ENCODE measurements around the gene MAMDC2.
A peak's percentile ranks its signal among the peaks of the same experiment; 100 is the strongest.

The MAMDC2 gene

DNA sequence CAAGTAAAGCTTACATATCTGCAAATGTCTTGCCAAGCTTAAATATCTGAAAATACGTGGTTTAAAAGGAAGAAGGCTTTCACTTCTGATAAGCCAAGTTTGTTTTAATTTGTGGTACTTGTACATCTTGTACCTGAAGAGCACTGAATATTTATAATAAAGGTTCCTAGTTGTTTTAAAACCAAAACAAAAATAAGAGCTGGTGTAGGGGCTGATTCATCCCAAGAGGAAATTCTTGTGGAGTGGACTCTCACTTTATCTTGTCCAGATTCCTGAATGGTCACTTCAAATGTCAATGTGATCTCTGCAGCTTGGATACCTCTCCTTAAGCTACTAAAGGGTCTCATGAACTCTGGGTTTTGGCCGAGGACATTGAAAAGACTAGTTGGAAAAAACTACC is 29.5 kb downstream of the MAMDC2 start:
- no peak overlapping the region for H3K4me3 ChIP-seq (replicated peaks; ENCODE audit: low read depth, low read length)
- TF ChIP-seq, protein P1, sequence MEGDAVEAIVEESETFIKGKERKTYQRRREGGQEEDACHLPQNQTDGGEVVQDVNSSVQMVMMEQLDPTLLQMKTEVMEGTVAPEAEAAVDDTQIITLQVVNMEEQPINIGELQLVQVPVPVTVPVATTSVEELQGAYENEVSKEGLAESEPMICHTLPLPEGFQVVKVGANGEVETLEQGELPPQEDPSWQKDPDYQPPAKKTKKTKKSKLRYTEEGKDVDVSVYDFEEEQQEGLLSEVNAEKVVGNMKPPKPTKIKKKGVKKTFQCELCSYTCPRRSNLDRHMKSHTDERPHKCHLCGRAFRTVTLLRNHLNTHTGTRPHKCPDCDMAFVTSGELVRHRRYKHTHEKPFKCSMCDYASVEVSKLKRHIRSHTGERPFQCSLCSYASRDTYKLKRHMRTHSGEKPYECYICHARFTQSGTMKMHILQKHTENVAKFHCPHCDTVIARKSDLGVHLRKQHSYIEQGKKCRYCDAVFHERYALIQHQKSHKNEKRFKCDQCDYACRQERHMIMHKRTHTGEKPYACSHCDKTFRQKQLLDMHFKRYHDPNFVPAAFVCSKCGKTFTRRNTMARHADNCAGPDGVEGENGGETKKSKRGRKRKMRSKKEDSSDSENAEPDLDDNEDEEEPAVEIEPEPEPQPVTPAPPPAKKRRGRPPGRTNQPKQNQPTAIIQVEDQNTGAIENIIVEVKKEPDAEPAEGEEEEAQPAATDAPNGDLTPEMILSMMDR (IDR thresholded peaks at IDR 0.05; ENCODE audit: low read depth, low read length, missing control alignments): no peak
- DNase-seq (ENCODE audit: extremely low read depth, low read depth): no peak

DNA sequence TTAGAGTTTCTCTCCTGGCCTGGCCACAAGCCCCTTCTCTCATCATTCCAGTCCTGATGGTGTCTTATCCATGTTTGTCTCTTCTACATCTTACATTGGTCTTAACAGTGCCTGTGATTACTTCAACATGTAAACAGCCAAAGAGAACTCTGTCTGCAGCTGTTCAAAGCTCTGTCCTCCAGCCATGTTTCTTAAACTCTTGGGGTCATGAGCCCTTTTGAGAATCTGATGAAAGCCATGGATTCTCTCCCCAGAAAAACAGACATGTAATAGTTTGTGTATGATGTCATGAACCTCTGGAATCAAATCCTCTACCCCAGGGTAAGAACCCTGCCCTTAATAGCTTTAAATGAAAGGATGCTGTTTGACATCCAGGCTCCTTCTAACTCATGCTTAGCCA is 30.1 kb downstream of the MAMDC2 start:
- DNase-seq (ENCODE audit: extremely low read depth, low read depth): no peak
- no peak overlapping the region for H3K4me3 ChIP-seq (replicated peaks; ENCODE audit: low read depth, low read length)
- TF ChIP-seq, protein P1 (IDR thresholded peaks at IDR 0.05; ENCODE audit: low read depth, low read length, missing control alignments): no peak

DNA sequence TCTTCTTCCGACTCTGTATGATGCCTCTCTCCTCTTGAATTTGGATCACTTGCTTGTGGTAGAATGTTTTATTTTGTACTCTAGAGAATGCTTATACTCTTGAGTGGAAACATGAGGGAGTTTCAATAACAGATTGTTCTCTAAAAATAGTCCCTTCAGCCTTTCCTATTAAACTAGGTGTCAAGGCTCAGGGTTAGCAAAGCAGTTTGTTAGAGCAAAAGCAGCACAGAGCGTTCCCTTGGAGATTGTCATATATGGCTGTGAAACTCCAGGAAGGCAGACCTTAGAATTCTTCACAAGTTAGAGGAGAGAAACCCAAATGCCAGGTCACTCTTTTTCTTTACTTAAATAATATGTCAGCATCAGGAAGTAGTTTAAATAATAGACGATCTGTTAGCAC is 33.0 kb downstream of the MAMDC2 start:
- DNase-seq (ENCODE audit: extremely low read depth, low read depth): no peak
- TF ChIP-seq, protein P1 (IDR thresholded peaks at IDR 0.05; ENCODE audit: low read depth, low read length, missing control alignments): no peak
- no peak overlapping the region for H3K4me3 ChIP-seq (replicated peaks; ENCODE audit: low read depth, low read length)

DNA sequence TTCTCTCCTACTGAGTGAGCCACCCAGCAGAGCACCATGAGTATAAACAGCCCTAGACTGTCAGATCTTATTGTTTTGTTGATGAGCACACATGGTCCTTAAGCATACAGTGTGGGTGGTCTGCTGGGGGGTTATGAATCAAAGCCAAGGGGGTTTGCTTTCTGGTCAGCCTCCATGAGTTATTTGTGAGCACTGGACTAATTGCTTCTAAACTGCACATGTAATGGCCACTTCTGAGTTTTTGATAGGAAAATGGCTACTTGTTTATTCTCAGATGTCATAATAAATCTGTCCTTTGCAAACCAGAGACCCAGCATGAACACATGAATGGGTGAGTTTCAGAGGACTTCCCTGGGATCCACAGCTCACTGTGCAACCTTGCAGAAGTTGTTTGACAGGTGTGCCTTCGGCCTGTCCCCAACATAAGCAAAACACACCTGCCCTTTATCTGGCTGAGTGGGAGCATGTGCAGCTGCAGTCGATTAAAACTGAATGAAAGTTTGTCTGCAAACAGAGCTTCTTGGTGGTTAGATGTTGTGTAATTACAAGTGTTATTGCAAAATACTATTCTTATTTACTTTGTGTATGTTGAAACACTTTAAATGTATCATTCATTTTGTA is 35.9 kb downstream of the MAMDC2 start:
- TF ChIP-seq, protein P1 (IDR thresholded peaks at IDR 0.05; ENCODE audit: low read depth, low read length, missing control alignments): no peak
- no peak for DNase-seq (ENCODE audit: extremely low read depth, low read depth)

DNA sequence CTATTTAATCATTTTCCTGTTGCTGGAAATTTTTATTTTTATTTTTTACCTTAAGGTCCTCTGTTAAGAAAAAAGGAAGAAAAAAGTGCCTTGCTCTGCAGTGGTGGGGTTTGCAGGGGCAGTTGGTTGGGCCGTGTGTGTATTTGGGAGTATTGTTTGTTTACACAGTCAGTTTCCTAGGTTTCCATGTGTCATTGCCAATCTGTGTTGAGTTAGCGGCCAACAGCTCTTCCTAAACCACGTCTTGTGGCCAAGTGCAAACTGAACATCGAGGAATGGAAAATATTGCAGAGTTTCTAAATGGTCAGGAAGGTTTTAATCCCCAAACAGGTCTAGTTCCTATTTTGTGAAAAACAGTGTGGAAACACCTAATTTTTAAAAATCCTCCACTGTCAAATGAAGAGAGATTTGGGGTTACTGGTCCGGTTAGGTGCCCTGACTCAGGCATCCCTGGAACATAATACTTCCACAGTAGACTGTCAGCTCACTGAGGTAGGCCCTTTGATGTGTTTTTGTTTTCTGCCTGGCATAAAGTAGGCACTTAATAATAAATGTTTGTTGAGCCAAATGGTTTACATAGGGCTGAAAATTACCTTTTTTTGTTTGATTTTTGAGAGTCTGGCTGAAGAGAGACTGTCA is 37.0 kb downstream of the MAMDC2 start:
- TF ChIP-seq, protein P1 (IDR thresholded peaks at IDR 0.05; ENCODE audit: low read depth, low read length, missing control alignments): no peak
- peak; percentile 72 for DNase-seq (ENCODE audit: extremely low read depth, low read depth)
- H3K4me3 ChIP-seq (replicated peaks; ENCODE audit: low read depth, low read length): no peak overlapping the region

More for the DNA sequence above, 35.9 kb downstream of the MAMDC2 start:
- no peak overlapping the region for H3K4me3 ChIP-seq (replicated peaks; ENCODE audit: low read depth, low read length)

DNA sequence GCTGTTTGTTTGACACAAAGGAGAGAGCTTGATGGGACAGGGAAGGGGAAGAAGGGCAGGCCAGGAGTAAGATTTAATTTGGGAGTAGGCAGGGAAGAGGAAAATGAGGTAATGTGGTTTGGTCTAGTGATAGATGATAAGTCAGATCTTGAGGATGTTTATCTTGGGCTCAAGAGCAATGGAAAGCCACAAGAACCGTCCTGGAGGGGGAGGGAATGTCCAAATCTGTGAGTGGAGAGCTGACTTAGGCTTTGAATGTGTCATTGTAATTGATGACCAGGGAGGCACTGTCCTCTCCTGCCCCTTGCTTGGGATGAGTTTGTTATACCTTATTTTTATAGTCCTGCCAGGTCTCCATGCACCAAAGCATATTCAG is 37.5 kb downstream of the MAMDC2 start:
- peak; percentile 38 for DNase-seq (ENCODE audit: extremely low read depth, low read depth)
- H3K4me3 ChIP-seq (replicated peaks; ENCODE audit: low read depth, low read length): no peak overlapping the region
- TF ChIP-seq, protein P1 (IDR thresholded peaks at IDR 0.05; ENCODE audit: low read depth, low read length, missing control alignments): no peak

All from HFF-Myc (cell line).